AG10803 (cell line): ENCODE data around the gene ANTXR1.

Experiments used
- DNase-seq: peaks from one replicate; pipeline ENCODE4 v3.0.0; 2010; ENCODE audit warnings: low read depth
- H3K4me3 ChIP-seq: 2 replicates; pipeline ENCODE4 v1.5.1; 2011; ENCODE audit warnings: mild to moderate bottlenecking, low read length, control low read depth
- TF ChIP-seq, protein P1 (sequence below): conservative IDR thresholded peaks from 2 replicates; pipeline ENCODE4 v1.5.1; 2011; ENCODE audit warnings: mild to moderate bottlenecking, low read length, control low read depth, inconsistent platforms

Gene ANTXR1

DNA sequence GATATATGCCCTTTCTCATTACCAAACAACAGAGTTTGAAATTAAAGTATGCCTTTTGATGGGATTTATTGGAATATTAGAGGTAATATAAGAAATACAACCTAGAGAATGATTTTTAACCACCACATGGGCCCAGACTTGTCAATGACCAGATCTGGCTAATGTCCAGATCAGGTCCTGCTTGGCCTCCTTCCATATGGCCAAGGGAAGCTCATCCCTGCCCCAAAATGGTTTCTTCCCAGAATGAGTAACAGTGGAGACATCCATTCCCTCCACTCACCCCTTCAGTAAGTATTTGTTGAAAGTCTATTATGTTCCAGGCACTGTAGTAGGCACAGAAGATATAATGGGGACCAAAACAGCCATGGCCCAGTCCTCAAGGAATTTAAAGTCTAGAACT, 54.9 kb downstream of the ANTXR1 start:
- TF ChIP-seq, protein P1, sequence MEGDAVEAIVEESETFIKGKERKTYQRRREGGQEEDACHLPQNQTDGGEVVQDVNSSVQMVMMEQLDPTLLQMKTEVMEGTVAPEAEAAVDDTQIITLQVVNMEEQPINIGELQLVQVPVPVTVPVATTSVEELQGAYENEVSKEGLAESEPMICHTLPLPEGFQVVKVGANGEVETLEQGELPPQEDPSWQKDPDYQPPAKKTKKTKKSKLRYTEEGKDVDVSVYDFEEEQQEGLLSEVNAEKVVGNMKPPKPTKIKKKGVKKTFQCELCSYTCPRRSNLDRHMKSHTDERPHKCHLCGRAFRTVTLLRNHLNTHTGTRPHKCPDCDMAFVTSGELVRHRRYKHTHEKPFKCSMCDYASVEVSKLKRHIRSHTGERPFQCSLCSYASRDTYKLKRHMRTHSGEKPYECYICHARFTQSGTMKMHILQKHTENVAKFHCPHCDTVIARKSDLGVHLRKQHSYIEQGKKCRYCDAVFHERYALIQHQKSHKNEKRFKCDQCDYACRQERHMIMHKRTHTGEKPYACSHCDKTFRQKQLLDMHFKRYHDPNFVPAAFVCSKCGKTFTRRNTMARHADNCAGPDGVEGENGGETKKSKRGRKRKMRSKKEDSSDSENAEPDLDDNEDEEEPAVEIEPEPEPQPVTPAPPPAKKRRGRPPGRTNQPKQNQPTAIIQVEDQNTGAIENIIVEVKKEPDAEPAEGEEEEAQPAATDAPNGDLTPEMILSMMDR = no peak
- DNase-seq = no peak
- H3K4me3 ChIP-seq = no peak overlapping the region

DNA sequence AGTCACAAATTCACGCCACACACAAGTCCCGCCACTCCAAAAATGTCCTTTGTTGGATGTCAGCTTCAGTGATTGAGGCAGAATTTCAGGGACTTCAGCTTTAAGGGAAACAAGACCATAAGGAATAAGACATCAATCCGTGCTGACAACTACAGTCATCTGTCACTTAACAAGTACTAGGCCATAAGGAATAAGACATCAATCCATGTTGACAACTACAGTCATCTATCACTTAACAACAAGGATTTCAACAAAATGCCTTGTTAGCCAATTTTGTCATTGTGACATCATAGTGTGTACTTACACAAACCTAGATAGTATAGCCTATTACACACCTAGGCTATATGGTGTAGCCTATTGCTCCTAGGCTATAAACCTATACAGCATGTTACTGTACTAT, 58.0 kb downstream of the ANTXR1 start:
- TF ChIP-seq, protein P1 = no peak
- DNase-seq = no peak
- no peak overlapping the region for H3K4me3 ChIP-seq

DNA sequence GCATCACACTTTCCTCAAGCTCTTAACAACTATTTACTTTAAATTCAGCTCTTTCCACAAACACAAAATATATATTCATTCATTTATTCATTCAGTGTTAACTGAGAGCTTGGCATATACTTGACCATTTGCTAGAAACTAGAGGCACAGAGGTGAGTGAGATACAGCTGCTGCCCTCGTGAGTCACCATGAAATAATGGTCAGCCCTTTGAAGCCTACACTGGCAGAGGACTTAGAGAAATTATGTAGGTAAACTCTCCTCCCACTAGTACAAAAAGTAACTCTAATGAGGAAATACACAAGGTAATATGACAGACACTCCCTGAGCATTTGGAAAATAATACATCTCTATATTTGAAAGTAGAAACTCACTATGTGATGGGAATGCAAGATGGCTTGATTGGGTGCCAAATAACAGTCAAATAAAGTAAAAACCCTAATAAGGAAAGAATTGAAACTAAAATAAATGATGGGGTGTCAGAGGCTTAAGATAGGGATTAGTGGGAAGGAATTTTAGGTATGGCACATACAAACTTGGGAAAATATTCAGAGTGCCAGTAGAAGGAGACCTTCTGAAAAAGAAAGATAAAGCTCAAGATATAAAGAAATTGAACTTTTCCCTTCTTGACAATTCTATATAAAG, 61.1 kb downstream of the ANTXR1 start:
- TF ChIP-seq, protein P1 = no peak
- no peak overlapping the region for H3K4me3 ChIP-seq
- no peak for DNase-seq

DNA sequence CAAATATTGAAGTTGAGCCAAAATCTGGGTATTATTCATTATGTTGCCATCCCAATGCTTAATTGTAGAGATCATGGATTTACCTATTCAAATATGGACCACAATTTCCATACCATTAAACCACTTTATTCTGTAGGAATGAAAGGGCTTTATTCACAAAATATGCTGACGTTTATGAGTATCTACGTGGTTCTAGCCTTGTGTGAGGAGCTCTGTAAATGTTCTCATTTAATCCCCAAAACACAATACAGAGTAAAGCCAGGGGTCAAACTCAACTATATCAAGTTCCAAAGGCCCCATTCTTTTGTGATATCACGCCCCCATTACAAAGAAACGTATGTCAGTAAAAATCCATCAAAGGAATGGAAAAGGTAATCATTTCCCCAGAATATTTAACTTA, 61.9 kb downstream of the ANTXR1 start:
- DNase-seq = no peak
- no peak overlapping the region for H3K4me3 ChIP-seq
- TF ChIP-seq, protein P1 = no peak

DNA sequence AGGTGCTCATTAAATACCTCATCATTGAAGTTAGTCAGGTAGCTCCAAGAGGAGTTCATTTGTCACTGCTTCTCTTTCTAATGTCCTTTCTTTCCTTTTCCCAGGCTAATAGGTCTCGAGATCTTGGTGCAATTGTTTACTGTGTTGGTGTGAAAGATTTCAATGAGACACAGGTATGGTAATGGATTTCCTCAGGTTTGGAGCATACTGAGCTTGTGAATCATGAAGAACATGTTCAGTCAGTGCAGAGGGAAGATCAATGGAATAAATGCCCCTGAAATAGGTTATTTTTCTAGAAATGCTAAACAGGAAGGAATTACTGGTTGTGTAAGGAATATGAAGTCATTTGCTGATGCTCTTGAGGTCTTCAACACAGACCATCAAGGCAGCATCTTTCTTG, 62.5 kb downstream of the ANTXR1 start:
- no peak for DNase-seq
- TF ChIP-seq, protein P1 = no peak
- no peak overlapping the region for H3K4me3 ChIP-seq

DNA sequence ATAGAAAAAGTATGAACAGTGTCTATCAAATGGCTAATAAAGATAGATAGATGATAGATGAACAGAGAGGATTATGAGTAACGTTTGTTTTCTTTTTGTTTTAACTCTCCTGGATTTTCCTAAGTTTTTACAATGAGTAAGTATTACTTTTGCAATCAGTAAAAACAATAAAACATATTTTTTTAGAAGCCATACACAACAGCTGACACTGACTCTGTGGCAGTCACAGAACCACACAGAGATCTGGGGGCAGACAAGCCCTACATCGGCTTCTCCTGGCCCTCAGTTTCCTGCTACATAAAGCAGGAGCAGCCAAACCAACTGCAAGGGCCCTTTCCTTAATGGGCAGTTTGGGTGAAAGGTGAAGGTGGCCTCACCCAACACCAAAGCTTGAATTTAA, 63.6 kb downstream of the ANTXR1 start:
- DNase-seq = no peak
- TF ChIP-seq, protein P1 = no peak
- H3K4me3 ChIP-seq = no peak overlapping the region

DNA sequence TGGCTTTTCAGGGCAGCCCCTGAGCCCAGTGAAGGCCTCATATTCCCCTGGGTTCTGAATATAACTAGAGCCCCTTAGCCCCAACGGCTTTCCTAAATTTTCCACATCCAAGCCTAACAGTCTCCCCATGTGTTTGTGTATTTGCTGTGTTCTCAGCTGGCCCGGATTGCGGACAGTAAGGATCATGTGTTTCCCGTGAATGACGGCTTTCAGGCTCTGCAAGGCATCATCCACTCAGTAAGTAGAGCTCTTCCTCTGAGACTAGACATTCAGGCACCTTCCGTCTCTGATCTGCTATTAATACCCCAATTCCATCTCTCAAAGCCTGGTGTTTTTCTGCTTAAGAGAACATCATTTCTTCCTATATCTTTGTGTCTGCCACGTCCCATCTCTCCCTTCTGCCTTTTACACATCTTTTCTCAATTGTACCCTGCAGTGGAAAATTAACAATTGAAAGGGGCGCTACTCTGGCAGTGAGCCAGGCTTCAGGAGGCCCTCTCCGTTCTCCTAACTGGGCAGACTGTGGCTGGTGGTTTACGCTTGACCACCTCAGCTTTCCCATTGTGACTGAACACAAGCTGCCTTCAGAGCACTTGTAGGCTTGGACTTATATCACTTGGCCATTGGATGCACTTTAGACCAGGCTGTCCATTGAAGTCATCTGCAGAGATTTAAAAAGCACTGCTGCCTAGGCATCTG, 64.4 kb downstream of the ANTXR1 start:
- no peak overlapping the region for H3K4me3 ChIP-seq
- TF ChIP-seq, protein P1 = no peak
- no peak for DNase-seq
